Cardiac fibroblast (primary cell): Measurements from ENCODE around the gene MKX.
"Not testable (repeated sequence)": the region's sequence is repeated elsewhere in the genome, so short reads cannot be mapped to it uniquely, and the experiment has no call there.

Experiments
- DNase-seq, 2 donors: peaks; one replicate each; pipeline versions ENCODE4 v3.0.0 to v3.0.0-alpha.2; 2010; ENCODE audit warnings: low read depth in 2 of 2
- H3K4me3 ChIP-seq, 2 donors: replicated peaks in 1 of 2; 1 replicate in 1 of 2; 2 replicates in 1 of 2; pipeline ENCODE4 v1.5.1; 2011; ENCODE audit warnings: low read depth in 2 of 2, low read length in 2 of 2, mild to moderate bottlenecking in 2 of 2, moderate library complexity in 1 of 2
- TF ChIP-seq, protein P1 (sequence below): IDR thresholded peaks from one replicate; pipeline ENCODE4 v1.5.1; 2011; ENCODE audit warnings: low read depth, mild to moderate bottlenecking, low read length, inconsistent platforms

MKX gene

GRCh38 chr10:27687326-27687725, 58.3 kb downstream of the MKX start:
- H3K4me3 ChIP-seq: no peak overlapping the region
- TF ChIP-seq, protein P1, sequence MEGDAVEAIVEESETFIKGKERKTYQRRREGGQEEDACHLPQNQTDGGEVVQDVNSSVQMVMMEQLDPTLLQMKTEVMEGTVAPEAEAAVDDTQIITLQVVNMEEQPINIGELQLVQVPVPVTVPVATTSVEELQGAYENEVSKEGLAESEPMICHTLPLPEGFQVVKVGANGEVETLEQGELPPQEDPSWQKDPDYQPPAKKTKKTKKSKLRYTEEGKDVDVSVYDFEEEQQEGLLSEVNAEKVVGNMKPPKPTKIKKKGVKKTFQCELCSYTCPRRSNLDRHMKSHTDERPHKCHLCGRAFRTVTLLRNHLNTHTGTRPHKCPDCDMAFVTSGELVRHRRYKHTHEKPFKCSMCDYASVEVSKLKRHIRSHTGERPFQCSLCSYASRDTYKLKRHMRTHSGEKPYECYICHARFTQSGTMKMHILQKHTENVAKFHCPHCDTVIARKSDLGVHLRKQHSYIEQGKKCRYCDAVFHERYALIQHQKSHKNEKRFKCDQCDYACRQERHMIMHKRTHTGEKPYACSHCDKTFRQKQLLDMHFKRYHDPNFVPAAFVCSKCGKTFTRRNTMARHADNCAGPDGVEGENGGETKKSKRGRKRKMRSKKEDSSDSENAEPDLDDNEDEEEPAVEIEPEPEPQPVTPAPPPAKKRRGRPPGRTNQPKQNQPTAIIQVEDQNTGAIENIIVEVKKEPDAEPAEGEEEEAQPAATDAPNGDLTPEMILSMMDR: no peak
- DNase-seq: no peak

DNA sequence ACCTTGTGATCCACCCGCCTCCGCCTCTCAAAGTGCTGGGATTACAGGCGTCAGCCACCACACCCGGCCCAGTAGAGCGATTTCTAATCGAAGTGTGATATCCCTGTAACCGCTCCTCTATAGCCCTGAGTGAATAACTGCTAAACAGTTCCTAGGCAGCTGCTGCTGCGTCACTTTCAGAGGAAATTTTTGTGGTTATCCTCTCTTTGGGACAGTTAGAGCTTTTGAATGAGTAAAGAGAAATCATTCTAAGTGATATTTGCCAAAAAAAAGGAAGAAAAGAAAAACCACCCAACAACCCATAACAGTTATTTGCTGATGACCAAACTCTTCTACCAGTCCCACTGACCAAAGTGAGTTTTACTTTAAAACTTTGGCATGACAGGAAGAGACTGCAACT, 59.9 kb downstream of the MKX start:
- no peak for DNase-seq
- TF ChIP-seq, protein P1: no peak
- H3K4me3 ChIP-seq: no peak overlapping the region

GRCh38 chr10:27683226-27683625, 62.4 kb downstream of the MKX start:
- TF ChIP-seq, protein P1: no peak

GRCh38 chr10:27681795-27682194, 63.8 kb downstream of the MKX start:
- not testable (repeated sequence) for H3K4me3 ChIP-seq, DNase-seq

More at GRCh38 chr10:27683226-27683625, 62.4 kb downstream of the MKX start:
- no peak for DNase-seq
- no peak overlapping the region for H3K4me3 ChIP-seq

GRCh38 chr10:27680691-27681605, 64.7 kb downstream of the MKX start:
- TF ChIP-seq, protein P1: no peak
- no peak overlapping the region for H3K4me3 ChIP-seq
- DNase-seq: no peak

GRCh38 chr10:27680006-27680557, 65.5 kb downstream of the MKX start:
- no peak overlapping the region for H3K4me3 ChIP-seq
- peak in 1 of 2 donors; percentile 4 for DNase-seq
- TF ChIP-seq, protein P1: no peak

DNA sequence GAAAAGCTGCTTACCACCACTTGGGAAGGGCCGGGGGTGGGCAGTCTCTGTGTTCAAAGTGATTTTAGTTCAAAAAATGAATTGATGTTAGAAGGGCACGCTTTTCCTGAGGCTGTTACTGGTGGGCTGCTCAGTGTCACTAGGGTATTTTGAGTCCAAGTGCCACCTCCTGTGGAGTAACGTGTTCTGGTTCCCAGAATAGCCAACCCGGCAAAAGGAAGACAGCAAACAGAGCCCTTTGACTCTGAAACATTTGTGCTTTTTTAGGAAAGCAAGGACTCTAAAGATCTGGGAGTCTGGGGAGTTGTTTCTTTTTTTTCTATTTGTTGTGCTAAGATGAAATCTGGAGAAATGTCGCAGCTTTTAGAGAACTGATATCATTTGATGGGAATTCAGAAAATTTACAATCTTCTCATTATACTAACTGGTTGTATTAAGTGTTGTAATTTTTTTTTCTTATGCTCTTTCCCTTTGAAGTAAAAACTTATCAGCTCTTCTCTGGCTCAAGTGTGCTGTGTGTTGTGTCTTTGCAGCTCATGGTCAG, 66.2 kb downstream of the MKX start:
- TF ChIP-seq, protein P1: no peak
- no peak overlapping the region for H3K4me3 ChIP-seq
- DNase-seq: no peak
